ENCODE results near the gene BCO1.

DNA sequence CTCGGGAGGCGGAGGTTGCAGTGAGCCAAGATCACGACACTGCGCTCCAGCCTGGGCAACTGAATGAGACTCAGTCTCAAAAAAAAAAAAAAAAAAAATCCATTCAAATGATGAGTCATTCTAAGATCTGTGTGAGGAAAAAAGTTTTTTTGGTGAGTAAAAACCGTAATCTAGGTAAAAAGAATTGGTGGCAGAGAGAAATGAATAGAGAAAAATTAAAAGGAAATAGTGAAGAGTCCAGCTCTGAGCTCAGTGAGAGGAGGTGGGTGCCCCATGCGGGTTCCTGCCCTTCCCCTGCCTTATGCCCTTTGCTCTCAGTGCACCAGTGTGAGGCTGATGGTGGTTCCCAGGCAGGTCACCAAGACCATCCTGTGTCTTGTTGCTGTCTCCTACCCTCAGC is 97.2 kb downstream of the BCO1 start:
- TF ChIP-seq, protein P1, sequence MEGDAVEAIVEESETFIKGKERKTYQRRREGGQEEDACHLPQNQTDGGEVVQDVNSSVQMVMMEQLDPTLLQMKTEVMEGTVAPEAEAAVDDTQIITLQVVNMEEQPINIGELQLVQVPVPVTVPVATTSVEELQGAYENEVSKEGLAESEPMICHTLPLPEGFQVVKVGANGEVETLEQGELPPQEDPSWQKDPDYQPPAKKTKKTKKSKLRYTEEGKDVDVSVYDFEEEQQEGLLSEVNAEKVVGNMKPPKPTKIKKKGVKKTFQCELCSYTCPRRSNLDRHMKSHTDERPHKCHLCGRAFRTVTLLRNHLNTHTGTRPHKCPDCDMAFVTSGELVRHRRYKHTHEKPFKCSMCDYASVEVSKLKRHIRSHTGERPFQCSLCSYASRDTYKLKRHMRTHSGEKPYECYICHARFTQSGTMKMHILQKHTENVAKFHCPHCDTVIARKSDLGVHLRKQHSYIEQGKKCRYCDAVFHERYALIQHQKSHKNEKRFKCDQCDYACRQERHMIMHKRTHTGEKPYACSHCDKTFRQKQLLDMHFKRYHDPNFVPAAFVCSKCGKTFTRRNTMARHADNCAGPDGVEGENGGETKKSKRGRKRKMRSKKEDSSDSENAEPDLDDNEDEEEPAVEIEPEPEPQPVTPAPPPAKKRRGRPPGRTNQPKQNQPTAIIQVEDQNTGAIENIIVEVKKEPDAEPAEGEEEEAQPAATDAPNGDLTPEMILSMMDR (IDR thresholded peaks at IDR 0.05), result no peak
- TF ChIP-seq EZH2 (IDR thresholded peaks at IDR 0.05), result no peak

Data from neural progenitor cell (in vitro differentiated cells).